B cell (primary cell): ENCODE measurements around the gene ZNF438. TPM values are rescaled to one million over a fixed set of nuclear protein-coding genes. Genes with fewer than 3 reads are reported as not detected.

Experiments
- ATAC-seq: fragments of 200-7000 bp; cut with Tn5 transposase; one replicate; pipeline ENCODE4 v1.10.0; 2021; ENCODE audit warnings: low read depth, mild to moderate bottlenecking, moderate number of reproducible peaks, moderate library complexity
- CTCF ChIA-PET: fragments of 350-600 bp; sonication (Branson Sonifier 250); formaldehyde crosslinking; loops from one replicate; lab custom pipeline; 2021; ENCODE audit warnings: antibody characterized with exemption, inconsistent platforms; lab: Charles Lee
- POLR2A ChIA-PET: fragments of 350-600 bp; sonication (Branson Sonifier 250); formaldehyde crosslinking; loops from one replicate; lab custom pipeline; 2021; ENCODE audit warnings: antibody characterized with exemption; lab: Charles Lee
- DNase-seq: peaks from one replicate; pipeline ENCODE4 v3.0.0; 2013
- H2AFZ ChIP-seq: 2 replicates; pipeline ENCODE4 v1.6.1; 2012; ENCODE audit warnings: mild to moderate bottlenecking, low read depth, low read length; ENCODE audit not compliant: insufficient read depth, poor library complexity, severe bottlenecking
- H3K27ac ChIP-seq, 2 donors: 1 replicate in 1 of 2; 2 replicates in 1 of 2; pipeline ENCODE4 v1.5.1; 2012 to 2013; ENCODE audit warnings: low read length in 2 of 2, mild to moderate bottlenecking in 2 of 2, moderate library complexity in 1 of 2
- H3K27me3 ChIP-seq, 4 experiments: fragments of 200-600 bp in 1 of 4; sonication (generic) in 1 of 4; replicated peaks in 1 of 4; 1 replicate in 2 of 4; 2 replicates in 2 of 4; pipeline versions ENCODE4 v1.6.1 to v1.7.0; 2013 to 2016; ENCODE audit warnings: low read length in 3 of 4, mild to moderate bottlenecking in 2 of 4, mixed read lengths in 1 of 4, moderate library complexity in 1 of 4; ENCODE audit not compliant: insufficient read depth in 4 of 4, control insufficient read depth in 3 of 4; ENCODE audit errors: control extremely low read depth in 1 of 4
- H3K36me3 ChIP-seq, 2 experiments: replicated peaks in 1 of 2; 1 replicate in 1 of 2; 2 replicates in 1 of 2; pipeline versions ENCODE4 v1.6.1 to v1.7.1; 2013; ENCODE audit warnings: low read length in 1 of 2; ENCODE audit not compliant: insufficient read depth in 2 of 2, control insufficient read depth in 1 of 2; ENCODE audit errors: control extremely low read depth in 1 of 2, extremely low read depth in 1 of 2
- H3K4me1 ChIP-seq, 2 donors: fragments of 200-600 bp in 1 of 2; sonication (generic) in 1 of 2; 1 replicate in 1 of 2; 2 replicates in 1 of 2; pipeline versions ENCODE4 v1.5.1 to v1.6.1; 2013 to 2017; ENCODE audit warnings: low read length in 2 of 2; ENCODE audit not compliant: control insufficient read depth in 2 of 2, insufficient read depth in 2 of 2
- H3K4me2 ChIP-seq: replicated peaks from 2 replicates; pipeline ENCODE3; 2012; ENCODE audit warnings: mild to moderate bottlenecking, low read depth, low read length; ENCODE audit not compliant: poor library complexity, severe bottlenecking
- H3K4me3 ChIP-seq, 5 experiments: fragments of 200-600 bp in 1 of 5; sonication (generic) in 1 of 5; 1 replicate in 3 of 5; 2 replicates in 2 of 5; pipeline versions ENCODE4 v1.5.1 to v1.7.0; 2011 to 2016; ENCODE audit warnings: low read length in 4 of 5, mild to moderate bottlenecking in 4 of 5, low read depth in 2 of 5, control low read depth in 1 of 5, moderate library complexity in 1 of 5; ENCODE audit not compliant: insufficient read depth in 1 of 5; ENCODE audit errors: control extremely low read depth in 1 of 5, extremely low read depth in 1 of 5
- H3K79me2 ChIP-seq: fragments of 200-600 bp; sonication (generic); one replicate; pipeline ENCODE4 v1.6.0; 2016; ENCODE audit warnings: low read length; ENCODE audit not compliant: control insufficient read depth, insufficient read depth
- H3K9ac ChIP-seq: fragments of 200-600 bp; sonication (generic); 2 replicates; pipeline ENCODE4 v1.6.1; 2017; ENCODE audit warnings: mild to moderate bottlenecking, low read length, moderate library complexity
- H3K9me3 ChIP-seq, 3 donors: one replicate each; pipeline versions ENCODE4 v1.6.1 to v1.7.1; 2013; ENCODE audit warnings: low read length in 2 of 3; ENCODE audit not compliant: control insufficient read depth in 2 of 3, insufficient read depth in 1 of 3; ENCODE audit errors: control extremely low read depth in 1 of 3
- H4K20me1 ChIP-seq: 2 replicates; pipeline ENCODE4 v1.6.0; 2012; ENCODE audit warnings: mild to moderate bottlenecking, low read length; ENCODE audit not compliant: insufficient read depth, control insufficient read depth, poor library complexity, severe bottlenecking
- H3K27ac Mint-ChIP-seq: one replicate; pipeline ENCODE4 v1.8.0; 2021; ENCODE audit warnings: mixed read lengths
- H3K27me3 Mint-ChIP-seq: one replicate; pipeline ENCODE4 v1.8.0; 2021; ENCODE audit warnings: mixed read lengths
- H3K4me1 Mint-ChIP-seq: one replicate; pipeline ENCODE4 v1.8.0; 2021; ENCODE audit warnings: mixed read lengths
- H3K4me3 Mint-ChIP-seq: one replicate; pipeline ENCODE4 v1.8.0; 2021; ENCODE audit warnings: mixed read lengths
- H3K9me3 Mint-ChIP-seq: one replicate; pipeline ENCODE4 v1.8.0; 2022; ENCODE audit warnings: mixed read lengths; ENCODE audit not compliant: insufficient read depth
- EZH2 ChIP-seq: IDR thresholded peaks from 2 replicates; pipeline ENCODE4 v1.6.1; 2012; ENCODE audit warnings: borderline replicate concordance, low read depth, mild to moderate bottlenecking, moderate library complexity, low read length; ENCODE audit not compliant: insufficient read depth, poor library complexity, severe bottlenecking
- WGBS: methylation state at CpG from one replicate; pipeline ENCODE4 v1.1.5; 2013; ENCODE audit warnings: missing lambda C conversion rate; ENCODE audit not compliant: insufficient coverage; 5-methylcytosine and 5-hydroxymethylcytosine counted together
- intact Hi-C: fragments of 100-400 bp; cut with micrococcal nuclease; formaldehyde crosslinking; loops from one replicate; pipeline ENCODE4 v1.10.0; 2022
- polyA plus RNA-seq: library from polyadenylated mRNA; depleted of rRNA; stranded (reverse); fragments of >200 nt; gene quantifications from 2 replicates; pipeline ENCODE4 v1.2.3, GENCODE V29; 2012
- total RNA-seq, 2 donors: library from RNA; stranded (reverse); fragments of 120-200 nt in 1 of 2; gene quantifications; 1 replicate in 1 of 2; 2 replicates in 1 of 2; pipeline versions ENCODE4 v1.2.3 to v1.2.4, GENCODE V29; 2013 to 2022
- TF ChIP-seq, protein P1 (sequence below): fragments of 200-600 bp; IDR thresholded peaks from one replicate; pipeline ENCODE4 v1.8.0; 2022; ENCODE audit warnings: antibody characterized with exemption, mild to moderate bottlenecking

ZNF438 gene
- total and polyA plus RNA-seq, 2 donors (not counting 1 experiment from before 2014, with no cell fraction given) = 2.0 to 3.7 TPM

- 93% methylated on average over 2 of the region's 8 CpGs for WGBS
- H3K4me1 Mint-ChIP-seq = no peaks in the 10 kb centered on the region
- no peaks in the 10 kb centered on the region for H3K4me1 ChIP-seq
- no peaks in the 10 kb centered on the region for H3K9me3 Mint-ChIP-seq
- ATAC-seq = no peak
- H3K4me2 ChIP-seq = no peak overlapping the region
- no peaks in the 10 kb centered on the region for H3K9me3 ChIP-seq
- H3K4me3 ChIP-seq = no peak overlapping the region
- H3K27ac ChIP-seq = no peak overlapping the region
- no peak overlapping the region for H3K4me3 Mint-ChIP-seq
- no peak for DNase-seq
- POLR2A ChIA-PET = no interaction called here
- CTCF ChIA-PET = no interaction called here
- no peak overlapping the region for H2AFZ ChIP-seq
- no peak overlapping the region for H3K27ac Mint-ChIP-seq
- intact Hi-C loops = no loop called here
- no peaks in the 10 kb centered on the region for H3K79me2 ChIP-seq
- H3K9ac ChIP-seq = no peak overlapping the region
- H3K36me3 ChIP-seq = no peaks in the 10 kb centered on the region
- TF ChIP-seq EZH2 = no peak
- TF ChIP-seq, protein P1, sequence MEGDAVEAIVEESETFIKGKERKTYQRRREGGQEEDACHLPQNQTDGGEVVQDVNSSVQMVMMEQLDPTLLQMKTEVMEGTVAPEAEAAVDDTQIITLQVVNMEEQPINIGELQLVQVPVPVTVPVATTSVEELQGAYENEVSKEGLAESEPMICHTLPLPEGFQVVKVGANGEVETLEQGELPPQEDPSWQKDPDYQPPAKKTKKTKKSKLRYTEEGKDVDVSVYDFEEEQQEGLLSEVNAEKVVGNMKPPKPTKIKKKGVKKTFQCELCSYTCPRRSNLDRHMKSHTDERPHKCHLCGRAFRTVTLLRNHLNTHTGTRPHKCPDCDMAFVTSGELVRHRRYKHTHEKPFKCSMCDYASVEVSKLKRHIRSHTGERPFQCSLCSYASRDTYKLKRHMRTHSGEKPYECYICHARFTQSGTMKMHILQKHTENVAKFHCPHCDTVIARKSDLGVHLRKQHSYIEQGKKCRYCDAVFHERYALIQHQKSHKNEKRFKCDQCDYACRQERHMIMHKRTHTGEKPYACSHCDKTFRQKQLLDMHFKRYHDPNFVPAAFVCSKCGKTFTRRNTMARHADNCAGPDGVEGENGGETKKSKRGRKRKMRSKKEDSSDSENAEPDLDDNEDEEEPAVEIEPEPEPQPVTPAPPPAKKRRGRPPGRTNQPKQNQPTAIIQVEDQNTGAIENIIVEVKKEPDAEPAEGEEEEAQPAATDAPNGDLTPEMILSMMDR = no peak
- H3K27me3 ChIP-seq = no peaks in the 10 kb centered on the region
- H4K20me1 ChIP-seq = no peaks in the 10 kb centered on the region
- peaks cover 14% of the 10 kb centered on the region for H3K27me3 Mint-ChIP-seq
Observed at GRCh38 chr10:30827531-30828120, 204.0 kb downstream of the ZNF438 start.

- Histone ChIP-seq H2AFZ (no peak overlapping the region), H3K79me2 (no peaks in the 10 kb centered on the region), H3K4me1 (no peaks in the 10 kb centered on the region), H3K27ac (no peak overlapping the region), H4K20me1 (no peaks in the 10 kb centered on the region), H3K9ac (no peak overlapping the region), H3K36me3 (no peaks in the 10 kb centered on the region), H3K9me3 (no peaks in the 10 kb centered on the region), H3K4me2 (no peak overlapping the region), H3K27me3 (no peaks in the 10 kb centered on the region), H3K4me3 (no peak overlapping the region)
- peaks cover 14% of the 10 kb centered on the region for H3K27me3 Mint-ChIP-seq
- no peaks in the 10 kb centered on the region for H3K9me3 Mint-ChIP-seq
- WGBS = 100% methylated on average over 1 of the region's 4 CpGs
- ChIA-PET POLR2A (no interaction called here), CTCF (no interaction called here)
- DNase-seq = no peak
- intact Hi-C loops = no loop called here
- TF ChIP-seq EZH2 = no peak
- TF ChIP-seq, protein P1 = no peak
- no peaks in the 10 kb centered on the region for H3K4me1 Mint-ChIP-seq
- H3K27ac Mint-ChIP-seq = no peak overlapping the region
- no peak overlapping the region for H3K4me3 Mint-ChIP-seq
- no peak for ATAC-seq
Observed at GRCh38 chr10:30826679-30827078, 205.0 kb downstream of the ZNF438 start.
